MM.1S (cell line): ENCODE data around the gene NOL9.

Experiments used
- EZH2 ChIP-seq: fragments of 300-600 bp; sonication (generic); optimal IDR thresholded peaks from 2 replicates; pipeline ENCODE3; 2017; ENCODE audit warnings: low read depth, mild to moderate bottlenecking, antibody characterized with exemption, low read length, mixed read lengths
- EZH2phosphoT487 ChIP-seq: fragments of 300-600 bp; sonication (generic); IDR thresholded peaks from 2 replicates; pipeline ENCODE4 v1.6.1; 2018; ENCODE audit warnings: antibody characterized with exemption, low read length
- TF ChIP-seq, protein P1 (sequence below): fragments of 300-600 bp; sonication (generic); IDR thresholded peaks from 2 replicates; pipeline ENCODE4 v1.5.1; 2016; ENCODE audit warnings: antibody characterized with exemption, low read length, mixed read lengths

- TF ChIP-seq, protein P1, sequence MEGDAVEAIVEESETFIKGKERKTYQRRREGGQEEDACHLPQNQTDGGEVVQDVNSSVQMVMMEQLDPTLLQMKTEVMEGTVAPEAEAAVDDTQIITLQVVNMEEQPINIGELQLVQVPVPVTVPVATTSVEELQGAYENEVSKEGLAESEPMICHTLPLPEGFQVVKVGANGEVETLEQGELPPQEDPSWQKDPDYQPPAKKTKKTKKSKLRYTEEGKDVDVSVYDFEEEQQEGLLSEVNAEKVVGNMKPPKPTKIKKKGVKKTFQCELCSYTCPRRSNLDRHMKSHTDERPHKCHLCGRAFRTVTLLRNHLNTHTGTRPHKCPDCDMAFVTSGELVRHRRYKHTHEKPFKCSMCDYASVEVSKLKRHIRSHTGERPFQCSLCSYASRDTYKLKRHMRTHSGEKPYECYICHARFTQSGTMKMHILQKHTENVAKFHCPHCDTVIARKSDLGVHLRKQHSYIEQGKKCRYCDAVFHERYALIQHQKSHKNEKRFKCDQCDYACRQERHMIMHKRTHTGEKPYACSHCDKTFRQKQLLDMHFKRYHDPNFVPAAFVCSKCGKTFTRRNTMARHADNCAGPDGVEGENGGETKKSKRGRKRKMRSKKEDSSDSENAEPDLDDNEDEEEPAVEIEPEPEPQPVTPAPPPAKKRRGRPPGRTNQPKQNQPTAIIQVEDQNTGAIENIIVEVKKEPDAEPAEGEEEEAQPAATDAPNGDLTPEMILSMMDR: no peak
- TF ChIP-seq EZH2 (no peak), EZH2phosphoT487 (no peak)
These were observed 23.7 kb upstream of the NOL9 start for GRCh38 chr1:6577831-6578525.
